GM21447 (cell line): Measurements from ENCODE around the gene MAIP1.
A peak's percentile ranks its signal among the peaks of the same experiment; 100 is the strongest.
"Not testable (repeated sequence)": the region's sequence is repeated elsewhere in the genome, so short reads cannot be mapped to it uniquely, and the experiment has no call there.

Source experiments
- ATAC-seq: cut with Tn5 transposase; IDR thresholded peaks from one replicate; pipeline ENCODE4 v1.9.1; 2021; ENCODE audit not compliant: unreplicated experiment

MAIP1 gene, protein sequence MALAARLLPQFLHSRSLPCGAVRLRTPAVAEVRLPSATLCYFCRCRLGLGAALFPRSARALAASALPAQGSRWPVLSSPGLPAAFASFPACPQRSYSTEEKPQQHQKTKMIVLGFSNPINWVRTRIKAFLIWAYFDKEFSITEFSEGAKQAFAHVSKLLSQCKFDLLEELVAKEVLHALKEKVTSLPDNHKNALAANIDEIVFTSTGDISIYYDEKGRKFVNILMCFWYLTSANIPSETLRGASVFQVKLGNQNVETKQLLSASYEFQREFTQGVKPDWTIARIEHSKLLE

DNA sequence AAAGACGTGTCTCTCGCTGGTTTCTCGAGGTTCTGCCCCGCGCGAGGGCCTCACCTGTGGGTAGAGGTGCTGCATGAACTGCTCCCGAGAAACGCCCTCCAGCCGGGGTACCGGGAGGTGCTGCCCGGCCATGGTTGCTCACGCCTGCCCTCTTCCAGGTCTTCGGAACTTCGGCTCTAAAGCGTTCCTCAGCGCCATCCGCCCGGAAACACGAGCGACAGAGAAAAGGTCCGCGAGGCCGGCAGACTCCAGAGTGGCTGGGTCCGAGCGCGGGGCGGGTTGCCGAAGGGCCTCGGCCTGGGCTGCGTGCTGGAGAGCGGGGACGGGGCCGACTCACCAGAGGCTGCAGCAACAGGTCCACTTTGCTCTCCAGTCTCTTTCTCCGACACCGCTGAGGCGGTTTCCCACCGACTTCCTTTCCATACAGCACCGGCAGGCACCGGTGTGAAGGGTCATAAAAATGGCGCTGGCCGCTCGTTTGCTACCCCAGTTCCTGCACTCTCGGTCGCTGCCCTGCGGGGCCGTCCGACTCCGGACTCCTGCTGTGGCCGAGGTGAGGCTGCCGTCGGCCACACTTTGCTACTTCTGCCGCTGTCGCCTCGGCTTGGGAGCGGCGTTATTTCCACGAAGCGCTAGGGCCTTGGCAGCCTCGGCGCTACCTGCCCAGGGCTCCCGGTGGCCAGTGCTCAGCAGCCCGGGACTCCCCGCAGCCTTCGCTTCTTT, at the start of gene MAIP1, which contains the start of gene TYW5:
Gene MAIP1, plus strand, starts transcription at position 244 of the 723 bp plus-strand sequence. Its CDS starts 217 bp downstream, at position 461.
Gene TYW5, minus strand, starts transcription at position 153 of the 723 bp plus-strand sequence. Its CDS starts 21 bp downstream, at position 132.
- ATAC-seq: peak; percentile 84

DNA sequence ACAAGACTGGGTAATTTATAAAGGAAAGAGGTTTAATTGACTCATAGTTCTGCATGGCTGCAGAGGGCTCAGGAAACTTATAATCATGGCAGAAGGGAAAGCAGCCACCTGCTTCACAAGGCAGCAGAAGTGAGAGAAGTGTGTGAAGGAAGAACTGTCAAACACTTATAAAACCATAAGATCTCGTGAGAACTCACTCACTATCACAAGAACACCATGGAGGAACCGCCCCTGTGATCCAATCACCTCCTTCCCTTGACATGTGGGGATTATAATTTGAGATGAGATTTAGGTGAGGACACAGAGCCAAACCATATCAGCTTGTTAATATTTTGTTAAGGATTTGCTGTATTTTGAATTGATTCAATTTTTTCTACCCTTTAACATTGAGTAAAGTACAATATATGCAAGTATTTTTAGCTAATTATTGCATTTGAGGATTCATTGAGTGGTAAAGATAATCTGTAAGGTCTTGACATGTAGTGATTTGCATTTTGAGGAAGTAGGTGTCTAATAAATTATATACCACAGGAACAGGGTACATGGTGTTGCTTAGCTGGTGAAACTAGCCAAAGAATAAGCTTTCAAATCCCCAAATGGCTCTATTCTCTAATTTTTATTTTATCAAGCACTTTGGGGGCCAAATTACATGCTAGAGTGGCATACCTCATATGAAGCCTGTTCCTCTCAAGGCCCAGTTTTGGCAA, 48.2 kb upstream of the MAIP1 start:
- no peak for ATAC-seq

- no peak for ATAC-seq
Observed at GRCh38 chr2:199910338-199911051, 44.9 kb upstream of the MAIP1 start.

DNA sequence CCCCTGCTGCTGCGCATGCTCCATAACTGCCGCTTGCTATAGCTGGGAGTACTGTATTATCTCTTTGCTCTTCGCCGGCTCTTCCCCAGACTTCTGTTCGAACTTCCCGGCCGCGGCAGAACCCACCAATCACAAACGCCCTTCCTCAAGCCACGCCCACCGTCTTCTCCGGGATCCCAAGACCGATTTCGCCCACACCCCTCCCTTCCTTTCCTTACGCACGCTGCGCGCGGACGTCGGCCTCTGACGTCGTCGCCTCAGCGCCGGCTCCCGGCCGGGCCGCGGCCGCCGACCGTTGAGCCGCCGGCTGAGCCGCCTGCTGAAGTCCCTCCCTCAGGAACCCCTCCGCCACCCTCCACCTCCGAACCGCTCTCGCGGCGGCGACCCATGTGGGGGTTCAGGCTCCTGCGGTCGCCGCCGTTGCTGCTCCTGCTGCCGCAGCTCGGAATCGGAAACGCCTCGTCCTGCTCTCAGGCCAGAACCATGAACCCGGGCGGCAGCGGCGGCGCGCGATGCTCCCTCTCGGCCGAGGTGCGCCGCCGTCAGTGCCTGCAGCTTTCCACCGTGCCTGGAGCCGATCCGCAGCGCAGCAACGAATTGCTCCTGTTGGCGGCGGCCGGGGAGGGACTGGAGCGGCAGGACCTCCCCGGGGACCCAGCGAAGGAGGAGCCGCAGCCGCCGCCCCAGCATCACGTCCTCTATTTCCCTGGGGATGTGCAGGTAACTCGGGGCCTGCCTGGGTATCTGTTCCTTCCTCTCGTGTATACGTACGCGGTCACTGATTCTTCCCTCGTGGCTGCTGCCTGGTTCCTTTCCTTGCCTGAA, 44.1 kb upstream of the MAIP1 start, which contains the start of gene C2orf69:
Gene C2orf69, plus strand, starts transcription at position 242 of the 825 bp plus-strand sequence. Its CDS starts 146 bp downstream, at position 388.
- peak; percentile 92 for ATAC-seq

- ATAC-seq: no peak
Observed at GRCh38 chr2:199911877-199912161, 43.6 kb upstream of the MAIP1 start.

GRCh38 chr2:199912553-199913114, 42.7 kb upstream of the MAIP1 start:
- not testable (repeated sequence) for ATAC-seq

DNA sequence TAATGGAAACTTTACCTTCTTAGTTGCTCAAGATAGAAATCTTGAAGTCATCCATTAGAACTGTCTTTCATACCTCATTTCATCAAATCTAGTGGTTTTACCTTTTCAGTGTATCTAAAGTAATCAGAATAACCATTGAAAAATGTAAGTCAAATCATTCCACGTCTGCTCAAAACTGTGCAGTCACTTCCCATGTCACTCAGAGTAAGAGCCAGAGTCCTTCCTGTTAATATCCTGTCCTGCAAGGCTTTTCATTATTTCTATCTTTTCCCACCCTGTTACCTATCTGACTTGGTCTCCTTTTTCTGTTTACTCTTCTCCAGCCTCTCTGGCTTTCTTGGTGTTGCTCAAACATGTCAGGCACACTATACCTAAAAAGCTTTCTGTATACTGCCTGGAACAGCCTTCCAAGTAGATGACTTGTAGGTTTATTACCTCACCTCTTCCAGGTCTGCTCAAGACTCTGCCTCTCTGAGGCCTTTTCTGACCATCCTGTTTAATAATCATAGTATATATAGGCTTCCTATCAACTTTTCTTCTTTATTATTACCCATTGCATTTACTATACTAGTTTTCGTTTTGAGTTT, 40.9 kb upstream of the MAIP1 start:
- ATAC-seq: no peak

- no peak for ATAC-seq
Observed at GRCh38 chr2:199916980-199917379, 38.4 kb upstream of the MAIP1 start.

DNA sequence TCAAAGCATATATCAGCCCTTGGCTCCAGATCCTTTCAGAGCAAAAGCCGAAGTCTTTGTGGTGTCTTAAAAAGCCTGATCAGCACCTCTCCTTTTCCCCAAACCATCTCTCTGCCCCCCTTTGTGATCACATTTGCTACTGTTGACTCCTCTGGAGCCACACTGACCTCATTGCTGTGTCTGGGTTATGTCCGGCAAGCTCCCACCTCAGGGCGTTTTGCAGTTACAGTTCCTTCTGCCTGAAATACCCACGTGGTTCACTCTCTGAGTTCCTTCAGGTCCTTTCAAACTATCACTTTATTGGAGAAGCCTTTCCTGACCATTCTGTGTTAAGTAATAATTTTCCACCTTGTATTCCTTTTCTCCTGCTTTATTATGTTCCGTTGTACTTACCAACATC, 32.5 kb upstream of the MAIP1 start:
- no peak for ATAC-seq

GRCh38 chr2:199923924-199924323, 31.5 kb upstream of the MAIP1 start:
- ATAC-seq: no peak

- no peak for ATAC-seq
Observed at GRCh38 chr2:199926806-199927205, 28.6 kb upstream of the MAIP1 start.

- no peak for ATAC-seq
Observed at GRCh38 chr2:199928226-199928625, 27.2 kb upstream of the MAIP1 start.

GRCh38 chr2:199928626-199929025, 26.8 kb upstream of the MAIP1 start:
- ATAC-seq: no peak

DNA sequence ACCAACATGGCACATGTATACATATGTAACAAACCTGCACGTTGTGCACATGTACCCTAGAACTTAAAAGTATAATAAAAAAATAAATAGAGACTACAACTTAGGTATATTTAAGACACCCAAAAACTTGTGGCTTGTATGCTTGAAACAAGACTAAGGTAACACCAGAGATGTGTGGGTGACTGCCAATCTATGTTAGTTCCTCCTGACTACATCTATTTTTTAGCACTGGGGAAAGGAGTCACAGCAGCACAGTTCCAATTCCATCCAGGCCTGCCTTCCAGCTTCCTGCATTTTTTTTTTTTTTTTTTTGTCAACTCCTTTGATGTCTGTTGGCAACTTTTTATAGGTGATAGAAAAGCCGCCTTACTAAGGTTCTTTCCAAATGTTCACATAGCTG, 26.1 kb upstream of the MAIP1 start:
- ATAC-seq: no peak

DNA sequence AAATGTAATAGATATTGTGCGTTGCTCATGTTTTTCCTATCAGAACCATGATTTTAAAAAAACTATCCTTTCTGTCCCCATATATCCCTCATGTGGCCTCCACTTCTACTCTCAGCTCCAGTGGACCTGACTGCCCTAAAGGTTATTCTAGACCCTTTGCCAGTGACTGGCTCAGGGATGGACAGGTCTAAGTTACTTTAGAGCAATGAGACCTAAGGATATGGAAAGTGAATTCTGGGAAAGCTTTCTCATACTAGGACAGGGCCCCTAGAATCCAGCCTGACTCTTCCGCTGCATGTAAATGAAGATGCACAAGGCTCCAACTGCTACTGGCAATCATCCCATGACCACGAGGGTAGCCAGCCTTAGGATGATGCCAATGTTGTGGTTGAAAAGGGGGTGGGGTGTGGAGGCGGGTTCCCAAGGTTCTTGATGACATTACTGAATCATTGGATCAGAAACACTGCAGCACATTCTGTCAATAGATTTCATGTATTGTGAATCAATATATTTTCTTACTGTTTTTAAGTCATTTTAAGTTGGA, 23.0 kb upstream of the MAIP1 start:
- no peak for ATAC-seq

DNA sequence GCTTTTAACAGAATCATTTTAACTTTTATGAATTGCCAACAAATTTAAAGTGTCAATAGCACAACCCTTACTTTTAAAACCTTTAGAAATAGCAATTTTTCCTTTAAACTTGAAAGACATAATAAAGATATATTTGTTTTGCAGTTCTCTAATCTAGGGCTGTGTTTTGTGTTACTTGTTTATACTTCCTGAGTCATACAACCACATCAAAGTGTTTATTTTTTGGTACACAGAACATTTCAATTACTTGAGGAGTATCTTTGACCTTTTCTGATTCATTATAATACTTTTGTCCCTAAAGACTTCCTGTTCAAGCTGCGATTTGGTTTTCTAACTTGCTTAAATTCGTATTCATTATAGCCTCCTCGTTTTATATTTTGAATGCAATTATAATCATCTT, 21.9 kb upstream of the MAIP1 start:
- ATAC-seq: no peak

DNA sequence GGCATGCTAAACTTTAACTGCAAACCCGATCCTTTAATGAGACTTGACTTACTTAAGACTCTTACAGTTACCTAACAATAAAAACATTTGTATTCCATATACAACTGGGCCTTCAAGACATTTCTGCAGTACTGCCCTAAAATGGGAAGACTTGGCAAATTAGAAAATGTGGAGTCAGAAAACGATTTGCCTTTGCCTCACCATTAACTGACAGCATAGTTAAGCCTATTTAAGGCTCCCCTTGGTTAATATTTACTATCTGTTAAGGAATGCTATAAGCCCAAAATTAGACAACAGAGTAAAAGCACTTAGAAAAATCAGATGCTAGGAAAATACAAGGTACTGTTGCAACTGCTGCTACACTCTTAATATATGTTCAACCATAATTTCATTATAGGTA, 18.8 kb upstream of the MAIP1 start:
- ATAC-seq: no peak

DNA sequence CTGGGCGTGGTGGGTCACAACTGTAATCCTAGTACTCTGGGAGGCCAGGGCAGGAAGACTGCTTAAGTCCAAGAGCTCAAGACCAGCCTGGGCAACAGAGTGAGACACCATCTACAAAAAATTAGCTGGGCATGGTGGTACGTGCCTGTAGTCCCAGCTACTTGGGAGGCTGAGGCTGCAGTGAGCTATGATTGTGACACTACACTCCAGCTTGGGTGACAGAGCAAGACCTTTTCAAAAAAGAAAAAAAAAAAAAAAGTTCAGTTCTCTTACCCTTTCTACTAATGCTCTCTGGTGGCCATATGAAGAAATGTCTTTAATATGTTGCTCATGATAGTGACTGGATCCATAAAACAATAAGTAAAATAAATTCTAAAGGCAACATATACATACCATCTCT, 15.0 kb upstream of the MAIP1 start:
- no peak for ATAC-seq

DNA sequence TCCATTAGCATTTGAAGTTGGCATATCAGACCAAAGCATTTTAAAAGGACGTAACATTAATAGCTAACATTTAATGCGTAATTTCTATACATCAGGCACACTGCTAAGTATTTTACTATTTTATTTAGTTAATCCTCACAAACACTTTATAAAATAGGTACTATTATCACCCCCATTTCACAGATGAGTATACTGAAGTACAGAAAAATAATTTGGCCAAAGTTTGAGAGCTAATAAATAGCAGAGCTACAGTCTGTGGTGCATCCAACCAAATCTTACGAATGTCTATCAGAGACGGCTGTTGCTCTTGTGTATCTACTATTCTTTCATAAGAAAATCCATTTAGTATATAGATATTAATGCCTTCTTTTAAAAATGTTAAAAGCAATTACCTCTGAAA, 12.0 kb upstream of the MAIP1 start:
- ATAC-seq: no peak
